Measurements from ENCODE around the gene CCNK.

Gene CCNK

GRCh38 chr14:99525699-99526080, 44.5 kb downstream of the CCNK start:
- Histone ChIP-seq H3K27ac (ENCODE audit: low read depth, low read length) (no peak overlapping the region), H3K4me3 (ENCODE audit: insufficient read depth, low read length, poor library complexity, severe bottlenecking) (no peak overlapping the region), H3K36me3 (ENCODE audit: low read length) (no peaks in the 10 kb centered on the region), H3K9me2 (replicated peaks; ENCODE audit: insufficient read depth, low read length) (no peaks in the 10 kb centered on the region), H3K27me3 (ENCODE audit: low read length) (no peaks in the 10 kb centered on the region), H3K79me2 (ENCODE audit: insufficient read depth, low read length) (no peaks in the 10 kb centered on the region), H3F3A (ENCODE audit: insufficient read depth) (no peaks in the 10 kb centered on the region), H3K9me3 (ENCODE audit: insufficient read depth, low read length) (no peaks in the 10 kb centered on the region), H2AFZ (ENCODE audit: low read depth, low read length, severe bottlenecking) (no peak overlapping the region), H4K20me1 (ENCODE audit: low read depth, low read length) (no peaks in the 10 kb centered on the region), H3K9ac (ENCODE audit: low read length) (no peak overlapping the region), H3K4me2 (ENCODE audit: low read depth, low read length, poor library complexity, severe bottlenecking) (no peak overlapping the region)
- no peak for TF ChIP-seq CTCF (IDR thresholded peaks at IDR 0.05; ENCODE audit: insufficient read depth, low read length, poor library complexity, severe bottlenecking)

DNA sequence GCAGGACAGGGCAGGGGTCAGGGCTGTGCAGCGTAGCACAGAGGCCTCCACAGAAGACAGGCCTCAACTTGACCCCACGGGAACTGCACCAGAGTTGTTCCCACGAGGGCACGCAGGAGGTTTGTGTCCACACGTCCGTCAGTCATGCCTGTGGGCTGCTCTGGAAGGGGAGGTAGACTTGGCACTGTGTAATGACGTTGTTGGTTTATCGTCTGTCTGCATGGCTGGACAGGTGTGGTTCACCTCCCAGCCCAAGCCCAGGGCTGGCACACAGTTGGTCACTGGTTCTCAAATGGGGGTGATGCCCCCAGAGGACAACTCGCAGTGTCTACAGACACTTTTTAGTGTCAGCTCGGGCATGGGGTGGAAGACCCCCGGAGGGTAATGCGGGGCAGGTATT, 45.8 kb downstream of the CCNK start:
- no peak overlapping the region for H3K9ac ChIP-seq (ENCODE audit: low read length)
- H3F3A ChIP-seq (ENCODE audit: insufficient read depth): no peaks in the 10 kb centered on the region
- H3K36me3 ChIP-seq (ENCODE audit: low read length): no peaks in the 10 kb centered on the region
- H3K4me2 ChIP-seq (ENCODE audit: low read depth, low read length, poor library complexity, severe bottlenecking): no peak overlapping the region
- no peak overlapping the region for H3K27ac ChIP-seq (ENCODE audit: low read depth, low read length)
- no peak overlapping the region for H3K4me3 ChIP-seq (ENCODE audit: insufficient read depth, low read length, poor library complexity, severe bottlenecking)
- H3K79me2 ChIP-seq (ENCODE audit: insufficient read depth, low read length): no peaks in the 10 kb centered on the region
- no peaks in the 10 kb centered on the region for H3K9me3 ChIP-seq (ENCODE audit: insufficient read depth, low read length)
- no peaks in the 10 kb centered on the region for H3K27me3 ChIP-seq (ENCODE audit: low read length)
- TF ChIP-seq EZH2phosphoT487 (conservative IDR thresholded peaks at IDR 0.05; ENCODE audit: low read length) (no peak), CTCF (IDR thresholded peaks at IDR 0.05; ENCODE audit: insufficient read depth, low read length, poor library complexity, severe bottlenecking) (no peak)
- no peak overlapping the region for H2AFZ ChIP-seq (ENCODE audit: low read depth, low read length, severe bottlenecking)
- no peaks in the 10 kb centered on the region for H3K9me2 ChIP-seq (replicated peaks; ENCODE audit: insufficient read depth, low read length)
- no peaks in the 10 kb centered on the region for H4K20me1 ChIP-seq (ENCODE audit: low read depth, low read length)

- TF ChIP-seq CTCF (IDR thresholded peaks at IDR 0.05; ENCODE audit: insufficient read depth, low read length, poor library complexity, severe bottlenecking) (no peak), EZH2phosphoT487 (conservative IDR thresholded peaks at IDR 0.05; ENCODE audit: low read length) (no peak)
- Histone ChIP-seq H3K27ac (ENCODE audit: low read depth, low read length) (no peak overlapping the region), H3K4me3 (ENCODE audit: insufficient read depth, low read length, poor library complexity, severe bottlenecking) (no peak overlapping the region), H3K9me3 (ENCODE audit: insufficient read depth, low read length) (no peaks in the 10 kb centered on the region), H3K9me2 (replicated peaks; ENCODE audit: insufficient read depth, low read length) (no peaks in the 10 kb centered on the region), H3K4me2 (ENCODE audit: low read depth, low read length, poor library complexity, severe bottlenecking) (no peak overlapping the region), H3K36me3 (ENCODE audit: low read length) (no peaks in the 10 kb centered on the region), H3K27me3 (ENCODE audit: low read length) (no peaks in the 10 kb centered on the region), H3K9ac (ENCODE audit: low read length) (no peak overlapping the region), H2AFZ (ENCODE audit: low read depth, low read length, severe bottlenecking) (no peak overlapping the region), H3K79me2 (ENCODE audit: insufficient read depth, low read length) (no peaks in the 10 kb centered on the region), H4K20me1 (ENCODE audit: low read depth, low read length) (no peaks in the 10 kb centered on the region), H3F3A (ENCODE audit: insufficient read depth) (no peaks in the 10 kb centered on the region)
These were observed 46.3 kb downstream of the CCNK start for GRCh38 chr14:99527427-99528076.

Measured in SU-DHL-6 (cell line).